ENCODE measurements around the gene SYT2.

Gene SYT2

DNA sequence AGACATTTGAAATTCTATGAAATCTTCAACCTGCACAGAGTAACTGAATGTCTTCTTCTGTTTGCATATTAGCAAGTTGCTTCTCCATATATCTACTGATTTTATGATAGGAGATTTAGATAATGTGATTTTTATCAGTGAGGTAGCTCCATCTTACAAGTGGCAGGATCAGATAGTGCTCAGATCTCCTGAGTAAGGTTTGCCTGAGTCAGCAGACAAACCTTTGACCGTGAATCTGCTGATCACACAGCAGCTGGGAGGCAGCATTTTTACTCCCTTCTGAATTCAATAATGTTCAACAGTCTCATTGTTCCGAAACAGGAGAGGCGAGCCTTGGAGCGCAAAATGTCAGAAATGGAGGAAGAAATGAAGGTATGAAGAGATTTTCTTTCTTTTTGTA, 141.4 kb downstream of the SYT2 start:
- TF ChIP-seq, protein P1, sequence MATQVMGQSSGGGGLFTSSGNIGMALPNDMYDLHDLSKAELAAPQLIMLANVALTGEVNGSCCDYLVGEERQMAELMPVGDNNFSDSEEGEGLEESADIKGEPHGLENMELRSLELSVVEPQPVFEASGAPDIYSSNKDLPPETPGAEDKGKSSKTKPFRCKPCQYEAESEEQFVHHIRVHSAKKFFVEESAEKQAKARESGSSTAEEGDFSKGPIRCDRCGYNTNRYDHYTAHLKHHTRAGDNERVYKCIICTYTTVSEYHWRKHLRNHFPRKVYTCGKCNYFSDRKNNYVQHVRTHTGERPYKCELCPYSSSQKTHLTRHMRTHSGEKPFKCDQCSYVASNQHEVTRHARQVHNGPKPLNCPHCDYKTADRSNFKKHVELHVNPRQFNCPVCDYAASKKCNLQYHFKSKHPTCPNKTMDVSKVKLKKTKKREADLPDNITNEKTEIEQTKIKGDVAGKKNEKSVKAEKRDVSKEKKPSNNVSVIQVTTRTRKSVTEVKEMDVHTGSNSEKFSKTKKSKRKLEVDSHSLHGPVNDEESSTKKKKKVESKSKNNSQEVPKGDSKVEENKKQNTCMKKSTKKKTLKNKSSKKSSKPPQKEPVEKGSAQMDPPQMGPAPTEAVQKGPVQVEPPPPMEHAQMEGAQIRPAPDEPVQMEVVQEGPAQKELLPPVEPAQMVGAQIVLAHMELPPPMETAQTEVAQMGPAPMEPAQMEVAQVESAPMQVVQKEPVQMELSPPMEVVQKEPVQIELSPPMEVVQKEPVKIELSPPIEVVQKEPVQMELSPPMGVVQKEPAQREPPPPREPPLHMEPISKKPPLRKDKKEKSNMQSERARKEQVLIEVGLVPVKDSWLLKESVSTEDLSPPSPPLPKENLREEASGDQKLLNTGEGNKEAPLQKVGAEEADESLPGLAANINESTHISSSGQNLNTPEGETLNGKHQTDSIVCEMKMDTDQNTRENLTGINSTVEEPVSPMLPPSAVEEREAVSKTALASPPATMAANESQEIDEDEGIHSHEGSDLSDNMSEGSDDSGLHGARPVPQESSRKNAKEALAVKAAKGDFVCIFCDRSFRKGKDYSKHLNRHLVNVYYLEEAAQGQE (IDR thresholded peaks at IDR 0.05; ENCODE audit: insufficient read depth in 1 of 2, low read depth in 2 of 2, low read length in 2 of 2) = no peak
- TF ChIP-seq FOXP2 (optimal IDR thresholded peaks at IDR 0.05; ENCODE audit: borderline replicate concordance, extremely low read depth, extremely low read length, insufficient read depth) = no peak
- no peak for TF ChIP-seq SIN3A (IDR thresholded peaks at IDR 0.05; ENCODE audit: borderline replicate concordance, insufficient read depth, low read length)
- no peak for TF ChIP-seq POLR2AphosphoS5 (IDR thresholded peaks at IDR 0.05; ENCODE audit: low read depth, low read length)
- no peak for TF ChIP-seq TAF1 (IDR thresholded peaks at IDR 0.05; ENCODE audit: borderline replicate concordance, insufficient read depth, low read length)

DNA sequence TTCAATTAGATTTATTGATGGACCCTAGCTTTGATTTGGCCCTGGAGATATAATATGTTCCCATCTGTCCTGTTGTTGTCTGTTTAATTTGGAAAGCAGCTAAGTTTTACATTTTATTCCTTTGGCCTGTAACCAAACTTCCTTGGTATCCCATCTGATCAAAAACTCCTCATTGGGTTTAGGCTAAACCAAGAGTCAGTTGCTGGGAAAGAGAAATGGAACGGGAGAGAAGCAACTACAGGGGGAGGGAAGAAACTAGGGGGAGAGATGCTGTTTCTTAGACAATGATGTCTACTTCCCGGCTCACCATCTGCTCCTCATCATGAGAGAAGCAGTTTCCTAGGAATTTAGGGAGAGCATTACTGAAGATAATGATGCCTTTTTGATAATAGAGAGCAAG, 141.8 kb downstream of the SYT2 start:
- TF ChIP-seq, protein P1 (IDR thresholded peaks at IDR 0.05; ENCODE audit: insufficient read depth in 1 of 2, low read depth in 2 of 2, low read length in 2 of 2) = no peak
- TF ChIP-seq TAF1 (IDR thresholded peaks at IDR 0.05; ENCODE audit: borderline replicate concordance, insufficient read depth, low read length) (no peak), SIN3A (IDR thresholded peaks at IDR 0.05; ENCODE audit: borderline replicate concordance, insufficient read depth, low read length) (no peak), POLR2AphosphoS5 (IDR thresholded peaks at IDR 0.05; ENCODE audit: low read depth, low read length) (no peak), FOXP2 (optimal IDR thresholded peaks at IDR 0.05; ENCODE audit: borderline replicate concordance, extremely low read depth, extremely low read length, insufficient read depth) (no peak)

DNA sequence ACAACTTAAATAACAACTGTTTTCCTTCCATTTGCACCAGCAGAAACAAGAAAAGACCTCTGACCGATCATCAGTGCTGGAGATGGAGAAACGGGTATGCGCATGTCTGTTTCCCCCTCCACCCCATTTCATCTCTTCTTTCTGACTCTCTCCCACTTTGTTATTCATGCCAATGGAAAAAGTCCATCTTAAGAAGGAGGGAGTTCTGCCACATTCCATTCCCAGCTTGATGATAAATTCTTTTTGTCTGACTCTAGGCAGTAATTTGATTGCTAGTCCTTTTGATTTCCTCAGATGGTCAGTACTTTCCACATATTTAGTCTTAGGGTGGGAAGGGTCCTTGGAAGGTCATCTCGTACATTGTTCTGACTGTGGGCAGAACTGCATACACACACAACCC, 142.5 kb downstream of the SYT2 start:
- TF ChIP-seq SIN3A (IDR thresholded peaks at IDR 0.05; ENCODE audit: borderline replicate concordance, insufficient read depth, low read length) (no peak), POLR2AphosphoS5 (IDR thresholded peaks at IDR 0.05; ENCODE audit: low read depth, low read length) (no peak), TAF1 (IDR thresholded peaks at IDR 0.05; ENCODE audit: borderline replicate concordance, insufficient read depth, low read length) (no peak), FOXP2 (optimal IDR thresholded peaks at IDR 0.05; ENCODE audit: borderline replicate concordance, extremely low read depth, extremely low read length, insufficient read depth) (no peak)
- TF ChIP-seq, protein P1 (IDR thresholded peaks at IDR 0.05; ENCODE audit: insufficient read depth in 1 of 2, low read depth in 2 of 2, low read length in 2 of 2) = no peak

DNA sequence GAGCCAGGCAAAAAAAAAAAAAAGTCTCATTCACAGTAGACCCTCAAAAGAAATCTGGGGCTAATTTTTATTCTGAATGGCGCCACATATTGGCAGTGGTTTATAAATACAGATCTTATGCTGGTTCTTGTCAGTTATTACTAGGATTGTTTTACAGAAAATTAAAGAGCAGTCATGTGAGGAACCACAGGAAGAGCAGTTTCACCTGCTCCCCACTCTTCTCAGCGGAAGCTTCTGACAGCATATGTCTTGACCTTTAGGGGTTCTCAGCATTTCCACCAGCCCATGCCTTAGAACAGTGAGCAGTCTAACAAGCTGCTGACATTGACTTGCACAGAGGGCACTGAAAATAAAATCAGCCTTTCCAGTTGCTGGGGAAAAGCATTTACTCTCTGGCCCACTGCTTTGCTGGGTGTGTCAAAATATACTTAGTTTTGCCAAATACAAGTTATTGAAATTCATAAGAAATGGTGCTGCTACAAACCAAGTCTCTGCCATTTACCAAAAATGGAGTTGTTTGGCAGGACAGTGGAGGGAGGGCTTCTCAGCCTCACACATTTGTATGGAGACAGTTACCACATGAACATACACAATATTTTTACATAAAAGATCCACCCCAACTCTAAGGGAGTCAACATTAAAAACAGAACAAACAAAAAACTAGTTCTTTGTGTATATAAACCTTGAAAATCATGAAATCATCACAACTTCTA, 144.2 kb downstream of the SYT2 start:
- TF ChIP-seq TAF1 (IDR thresholded peaks at IDR 0.05; ENCODE audit: borderline replicate concordance, insufficient read depth, low read length) (no peak), SIN3A (IDR thresholded peaks at IDR 0.05; ENCODE audit: borderline replicate concordance, insufficient read depth, low read length) (no peak), POLR2AphosphoS5 (IDR thresholded peaks at IDR 0.05; ENCODE audit: low read depth, low read length) (no peak), FOXP2 (optimal IDR thresholded peaks at IDR 0.05; ENCODE audit: borderline replicate concordance, extremely low read depth, extremely low read length, insufficient read depth) (no peak)
- TF ChIP-seq, protein P1 (IDR thresholded peaks at IDR 0.05; ENCODE audit: insufficient read depth in 1 of 2, low read depth in 2 of 2, low read length in 2 of 2) = no peak

Data from PFSK-1 (cell line).